DOHH2 (cell line): ENCODE measurements around the gene CAMSAP3.

Experiments used
- CTCF ChIP-seq: fragments of 200-600 bp; sonication (generic); IDR thresholded peaks from one replicate; pipeline ENCODE4 v1.5.1; 2014; ENCODE audit warnings: antibody characterized with exemption, mild to moderate bottlenecking, low read depth, low read length; ENCODE audit not compliant: poor library complexity, severe bottlenecking
- EZH2phosphoT487 ChIP-seq: fragments of 200-600 bp; sonication (generic); IDR thresholded peaks from 2 replicates; pipeline ENCODE4 v1.6.1; 2017; ENCODE audit warnings: borderline replicate concordance, mild to moderate bottlenecking, antibody characterized with exemption, low read length, moderate library complexity, mixed read lengths

DNA sequence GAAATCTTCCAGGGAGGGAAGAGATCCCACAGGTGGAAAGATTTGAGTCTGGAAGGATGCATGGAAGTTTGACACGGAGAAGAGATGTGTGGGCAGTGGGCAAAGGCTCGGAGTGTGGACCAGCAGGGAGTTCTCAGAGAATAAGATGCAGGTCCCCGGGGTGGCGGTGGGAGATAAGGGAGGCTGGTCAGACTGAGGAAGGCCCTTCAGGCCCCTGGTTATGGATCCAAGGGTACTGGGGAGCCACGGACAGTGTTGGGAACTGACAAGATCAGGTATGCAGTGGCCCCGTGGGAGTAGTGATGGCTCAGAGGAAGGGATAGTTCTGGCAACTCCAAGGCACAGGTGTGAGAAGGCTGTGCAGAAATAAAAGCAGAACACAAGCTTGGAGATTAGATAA, 2.5 kb downstream of the CAMSAP3 start:
- no peak for TF ChIP-seq CTCF
- no peak for TF ChIP-seq EZH2phosphoT487
